OCI-LY3 (cell line): ENCODE data around the gene COG5.

Source experiments
- H2AFZ ChIP-seq: fragments of 200-600, 300-600 bp; shearing (Covaris generic); 2 replicates; pipeline ENCODE4 v1.6.0; 2014; ENCODE audit warnings: antibody characterized with exemption, low read depth, low read length
- H3K27ac ChIP-seq: fragments of 200-600, 300-600 bp; sonication (generic); 2 replicates; pipeline ENCODE4 v1.5.1; 2014; ENCODE audit warnings: mild to moderate bottlenecking, low read length, moderate library complexity, mixed read lengths
- H3K27me3 ChIP-seq: fragments of 200-600, 300-600 bp; sonication (generic); 2 replicates; pipeline ENCODE4 v1.6.1; 2014; ENCODE audit warnings: low read depth, low read length, mixed read lengths
- H3K36me3 ChIP-seq: fragments of 200-600, 300-600 bp; sonication (generic); replicated peaks from 2 replicates; pipeline ENCODE3; 2014; ENCODE audit warnings: low read depth, low read length, mixed read lengths
- H3K4me1 ChIP-seq: fragments of 300-600, 200-600 bp; sonication (generic); 2 replicates; pipeline ENCODE4 v1.6.1; 2014; ENCODE audit warnings: low read length, mixed read lengths
- H3K4me2 ChIP-seq: fragments of 200-600, 300-600 bp; sonication (generic); 2 replicates; pipeline ENCODE4 v1.6.1; 2014; ENCODE audit warnings: low read length, mixed read lengths
- H3K4me3 ChIP-seq: fragments of 300-600, 200-600 bp; sonication (generic); 2 replicates; pipeline ENCODE4 v1.5.1; 2014; ENCODE audit warnings: antibody characterized with exemption, mild to moderate bottlenecking, low read length, moderate library complexity
- H3K79me2 ChIP-seq: fragments of 300-600, 200-600 bp; shearing (Covaris generic); 2 replicates; pipeline ENCODE4 v1.6.1; 2014; ENCODE audit warnings: mild to moderate bottlenecking, low read length, mixed read lengths
- H3K9ac ChIP-seq: fragments of 300-600, 200-600 bp; shearing (Covaris generic); 2 replicates; pipeline ENCODE4 v1.6.0; 2014; ENCODE audit warnings: mild to moderate bottlenecking, low read length, moderate library complexity
- H3K9me3 ChIP-seq: fragments of 200-600, 300-600 bp; shearing (Covaris generic); 2 replicates; pipeline ENCODE4 v1.6.1; 2014; ENCODE audit warnings: low read length, mixed read lengths; ENCODE audit not compliant: insufficient read depth
- H4K20me1 ChIP-seq: fragments of 200-600, 300-600 bp; sonication (generic); 2 replicates; pipeline ENCODE4 v1.6.1; 2016; ENCODE audit warnings: low read length, mixed read lengths; ENCODE audit not compliant: insufficient read depth
- CTCF ChIP-seq: fragments of 200-600, 300-600 bp; sonication (generic); IDR thresholded peaks from 2 replicates; pipeline ENCODE4 v1.5.1; 2014; ENCODE audit warnings: antibody characterized with exemption, low read length, low read depth
- EZH2phosphoT487 ChIP-seq: fragments of 200-600 bp; shearing (Covaris generic); IDR thresholded peaks from 2 replicates; pipeline ENCODE4 v1.6.1; 2018; ENCODE audit warnings: antibody characterized with exemption, mixed run types, low read depth

COG5 gene

GRCh38 chr7:107170051-107170915 is 393.4 kb downstream of the COG5 start:
- H3K4me1 ChIP-seq = peaks cover 37% of the 10 kb centered on the region
- no peaks in the 10 kb centered on the region for H3K9me3 ChIP-seq
- H3K9ac ChIP-seq = peak overlapping the region; percentile 75
- peaks cover 5% of the 10 kb centered on the region for H3K36me3 ChIP-seq
- peaks cover 54% of the 10 kb centered on the region for H3K79me2 ChIP-seq
- H3K27ac ChIP-seq = peak overlapping the region; percentile 89
- peaks cover 39% of the 10 kb centered on the region for H4K20me1 ChIP-seq
- no peak for TF ChIP-seq CTCF
- no peak for TF ChIP-seq EZH2phosphoT487
- peak overlapping the region; percentile 74 for H3K4me2 ChIP-seq
- H3K27me3 ChIP-seq = no peaks in the 10 kb centered on the region
- H2AFZ ChIP-seq = 0 out of 2 replicates have a peak overlapping the region, but pooled peaks have one; percentile 20
- H3K4me3 ChIP-seq = peak overlapping the region; percentile 89

- H4K20me1 ChIP-seq = peaks cover 30% of the 10 kb centered on the region
- no peaks in the 10 kb centered on the region for H3K27me3 ChIP-seq
- peaks cover 45% of the 10 kb centered on the region for H3K79me2 ChIP-seq
- H3K9me3 ChIP-seq = no peaks in the 10 kb centered on the region
- peaks cover 36% of the 10 kb centered on the region for H3K4me1 ChIP-seq
- peaks cover 5% of the 10 kb centered on the region for H3K36me3 ChIP-seq
- H2AFZ ChIP-seq = 0 out of 2 replicates have a peak overlapping the region, but pooled peaks have one; percentile 20
- H3K9ac ChIP-seq = peak overlapping the region; percentile 75
- TF ChIP-seq EZH2phosphoT487 (no peak), CTCF (no peak)
- H3K4me2 ChIP-seq = peak overlapping the region; percentile 74
- peak overlapping the region; percentile 89 for H3K4me3 ChIP-seq
- H3K27ac ChIP-seq = peak overlapping the region; percentile 89
Observed at GRCh38 chr7:107169120-107170050, 394.3 kb downstream of the COG5 start.

GRCh38 chr7:107168233-107169119 is 395.2 kb downstream of the COG5 start, which contains the start of gene HBP1:
Gene HBP1, plus strand, starts transcription at chr7:107169003. Its CDS starts 10,891 bp downstream, at chr7:107179894.
- peak within 1 kb of the TSS; percentile 80 for H3K4me2 ChIP-seq
- H3K9ac ChIP-seq = peak within 1 kb of the TSS; percentile 75
- H3K4me3 ChIP-seq = peak within 1 kb of the TSS; percentile 89
- peaks cover 21% of the 10 kb centered on the region; the same call in 1 of the 2 replicates for H4K20me1 ChIP-seq
- H3K36me3 ChIP-seq = peaks cover 5% of the 10 kb centered on the region
- peak within 1 kb of the TSS; percentile 89 for H3K27ac ChIP-seq
- peaks cover 27% of the 10 kb centered on the region for H3K4me1 ChIP-seq
- peak within 1 kb of the TSS; percentile 78 for H2AFZ ChIP-seq
- no peaks in the 10 kb centered on the region for H3K9me3 ChIP-seq
- H3K79me2 ChIP-seq = peaks cover 36% of the 10 kb centered on the region
- no peaks in the 10 kb centered on the region for H3K27me3 ChIP-seq
- no peak for TF ChIP-seq EZH2phosphoT487
